GM12864 (cell line): ENCODE results near the gene RABL3.
"Not testable (repeated sequence)": the region's sequence is repeated elsewhere in the genome, so short reads cannot be mapped to it uniquely, and the experiment has no call there.

Experiments used
- DNase-seq: peaks from one replicate; pipeline ENCODE4 v3.0.0-alpha.2; 2011; ENCODE audit warnings: low read depth
- H3K4me3 ChIP-seq: 2 replicates; pipeline ENCODE4 v1.5.1; 2011; ENCODE audit warnings: mild to moderate bottlenecking, low read depth, low read length, control low read depth
- TF ChIP-seq, protein P1 (sequence below): IDR thresholded peaks from 2 replicates; pipeline ENCODE4 v1.5.1; 2011; ENCODE audit warnings: low read depth, mild to moderate bottlenecking, moderate library complexity, low read length, control low read depth, inconsistent platforms; ENCODE audit errors: missing control alignments

RABL3 gene

DNA sequence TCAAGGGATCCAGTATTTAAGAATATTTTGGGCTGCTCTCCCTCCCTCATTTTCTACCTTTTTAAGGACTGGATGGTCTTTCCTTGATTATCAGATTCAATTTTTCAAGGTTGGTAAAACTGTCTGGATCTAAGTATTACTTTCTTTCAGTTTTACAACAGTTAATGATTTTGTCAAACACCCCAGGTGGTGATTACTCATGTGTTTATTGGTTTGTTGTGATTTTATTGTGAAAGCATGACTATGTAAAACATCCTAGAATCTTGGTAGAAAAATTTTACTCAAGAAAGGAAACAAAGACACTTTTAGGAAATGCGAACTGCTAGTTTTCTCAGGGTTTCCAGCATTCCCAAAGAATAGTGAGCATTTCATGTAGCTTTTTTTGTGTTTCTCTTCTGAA lies 7.5 kb upstream of the RABL3 start:
- no peak overlapping the region for H3K4me3 ChIP-seq
- no peak for DNase-seq
- TF ChIP-seq, protein P1, sequence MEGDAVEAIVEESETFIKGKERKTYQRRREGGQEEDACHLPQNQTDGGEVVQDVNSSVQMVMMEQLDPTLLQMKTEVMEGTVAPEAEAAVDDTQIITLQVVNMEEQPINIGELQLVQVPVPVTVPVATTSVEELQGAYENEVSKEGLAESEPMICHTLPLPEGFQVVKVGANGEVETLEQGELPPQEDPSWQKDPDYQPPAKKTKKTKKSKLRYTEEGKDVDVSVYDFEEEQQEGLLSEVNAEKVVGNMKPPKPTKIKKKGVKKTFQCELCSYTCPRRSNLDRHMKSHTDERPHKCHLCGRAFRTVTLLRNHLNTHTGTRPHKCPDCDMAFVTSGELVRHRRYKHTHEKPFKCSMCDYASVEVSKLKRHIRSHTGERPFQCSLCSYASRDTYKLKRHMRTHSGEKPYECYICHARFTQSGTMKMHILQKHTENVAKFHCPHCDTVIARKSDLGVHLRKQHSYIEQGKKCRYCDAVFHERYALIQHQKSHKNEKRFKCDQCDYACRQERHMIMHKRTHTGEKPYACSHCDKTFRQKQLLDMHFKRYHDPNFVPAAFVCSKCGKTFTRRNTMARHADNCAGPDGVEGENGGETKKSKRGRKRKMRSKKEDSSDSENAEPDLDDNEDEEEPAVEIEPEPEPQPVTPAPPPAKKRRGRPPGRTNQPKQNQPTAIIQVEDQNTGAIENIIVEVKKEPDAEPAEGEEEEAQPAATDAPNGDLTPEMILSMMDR: no peak

DNA sequence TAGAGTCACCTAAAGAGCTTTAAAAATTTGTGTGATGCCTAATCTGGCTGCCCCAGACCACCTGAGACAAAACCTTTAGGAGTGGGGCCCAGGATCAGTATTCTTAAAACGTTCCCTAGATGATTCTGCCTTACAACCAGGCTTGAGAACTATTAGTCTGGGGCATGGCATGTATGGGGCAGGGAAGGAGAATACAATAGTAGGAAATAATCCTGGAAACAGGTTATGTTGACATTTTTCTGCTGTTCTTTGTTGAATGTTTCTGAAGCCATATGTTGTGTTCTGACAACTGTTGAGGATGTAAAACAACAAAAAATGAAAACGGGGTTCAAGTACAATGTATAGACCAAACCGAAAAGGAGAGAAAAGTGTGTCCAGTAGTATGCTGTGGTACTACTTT lies 3.1 kb upstream of the RABL3 start:
- DNase-seq: no peak
- H3K4me3 ChIP-seq: no peak overlapping the region
- TF ChIP-seq, protein P1: no peak

DNA sequence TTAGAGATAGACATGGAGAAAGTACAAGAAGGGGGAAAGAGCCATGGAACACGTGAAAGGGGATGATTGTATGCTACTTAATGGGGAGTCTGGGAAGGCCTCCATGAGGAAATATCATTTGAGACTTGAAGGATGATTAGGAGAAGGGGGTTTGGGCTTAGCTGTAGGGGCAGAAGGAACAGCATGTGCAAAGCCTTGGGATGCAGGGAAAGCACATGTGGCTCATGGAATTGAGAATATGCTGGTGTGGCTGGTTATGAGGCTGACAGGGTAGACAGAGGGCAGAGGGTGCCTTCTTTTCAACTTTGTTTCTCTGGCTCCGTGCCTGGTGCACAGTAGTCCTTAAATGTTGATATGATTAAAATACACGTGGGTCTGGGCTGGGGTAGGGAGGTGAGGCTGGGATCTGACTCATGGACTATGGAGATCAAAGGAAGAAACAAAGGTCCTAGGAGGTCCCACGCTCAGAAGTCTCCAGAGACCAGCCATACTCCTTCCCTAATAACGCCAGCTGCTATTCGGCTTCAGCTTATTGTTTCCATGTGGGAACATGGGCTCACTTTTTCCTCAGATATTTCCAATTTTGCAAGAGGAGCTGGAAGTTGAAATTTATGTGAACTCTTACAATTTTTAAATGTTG lies 1.4 kb upstream of the RABL3 start:
- H3K4me3 ChIP-seq: peak overlapping the region; percentile 97
- TF ChIP-seq, protein P1: no peak
- no peak for DNase-seq

DNA sequence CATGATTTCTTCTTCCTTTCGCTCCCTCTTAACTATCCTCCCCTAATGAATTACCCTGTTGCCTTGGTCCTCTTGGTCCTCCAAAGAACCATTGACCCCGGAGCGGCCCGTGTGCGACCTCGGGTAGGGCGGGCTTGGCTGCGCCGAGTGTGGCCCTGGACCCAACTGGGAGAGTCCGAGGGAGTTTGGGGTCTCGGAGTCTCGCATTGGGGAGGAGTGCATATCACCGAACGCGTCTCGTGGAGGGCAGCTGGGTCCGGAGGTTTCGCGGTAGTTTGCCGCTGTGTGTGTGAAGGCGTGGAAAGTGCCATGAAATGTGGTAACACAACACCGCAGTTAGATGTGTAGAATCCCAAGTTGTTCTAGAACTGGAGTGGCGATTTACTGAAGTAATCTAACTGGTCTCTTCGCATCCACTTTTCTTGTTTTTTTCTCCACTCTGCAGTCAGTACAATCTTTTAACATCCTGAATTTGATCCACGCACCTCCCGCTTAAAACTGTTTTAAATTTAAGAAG lies 591 bp upstream of the RABL3 start:
- no peak for DNase-seq
- peak overlapping the region; percentile 97 for H3K4me3 ChIP-seq
- TF ChIP-seq, protein P1: no peak

DNA sequence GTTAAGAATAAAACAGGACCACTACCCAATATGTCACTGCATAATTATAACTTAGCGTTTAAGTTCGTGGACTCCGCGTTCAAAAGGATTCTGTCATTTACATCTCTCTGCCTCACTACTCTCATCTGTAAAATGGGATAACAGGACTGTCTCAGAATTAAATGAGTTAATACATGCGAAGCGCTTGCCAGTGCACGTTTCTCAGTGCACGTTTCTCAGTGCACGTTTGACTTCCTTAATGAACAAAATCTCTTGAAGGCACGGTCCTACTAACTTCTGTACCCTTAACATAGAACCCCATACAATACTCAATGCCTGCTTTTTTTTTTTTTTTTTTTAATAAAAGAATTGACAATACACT lies 499 bp downstream of the RABL3 start:
- peak; percentile 29 for DNase-seq
- peak overlapping the region; percentile 97 for H3K4me3 ChIP-seq
- TF ChIP-seq, protein P1: no peak

DNA sequence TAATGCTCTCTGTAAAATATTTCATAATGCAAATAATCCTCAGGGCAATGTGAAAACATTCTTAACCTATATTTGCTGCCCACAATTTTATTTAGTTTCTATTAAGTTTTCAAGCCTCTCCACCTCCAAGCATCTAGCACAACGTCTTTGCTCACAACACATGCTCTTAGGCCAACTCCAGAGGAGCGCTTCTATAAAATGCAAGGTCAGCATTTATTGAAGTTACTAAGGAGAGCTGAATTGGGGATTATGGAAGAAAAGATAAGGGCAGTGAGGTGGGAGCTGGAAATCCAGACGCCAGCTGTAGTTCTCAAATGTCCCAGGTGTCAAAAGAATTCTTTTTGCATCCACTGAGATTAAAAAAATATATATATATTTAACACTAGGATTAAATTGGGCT lies 996 bp downstream of the RABL3 start:
- DNase-seq: no peak
- H3K4me3 ChIP-seq: peak overlapping the region; percentile 97

DNA sequence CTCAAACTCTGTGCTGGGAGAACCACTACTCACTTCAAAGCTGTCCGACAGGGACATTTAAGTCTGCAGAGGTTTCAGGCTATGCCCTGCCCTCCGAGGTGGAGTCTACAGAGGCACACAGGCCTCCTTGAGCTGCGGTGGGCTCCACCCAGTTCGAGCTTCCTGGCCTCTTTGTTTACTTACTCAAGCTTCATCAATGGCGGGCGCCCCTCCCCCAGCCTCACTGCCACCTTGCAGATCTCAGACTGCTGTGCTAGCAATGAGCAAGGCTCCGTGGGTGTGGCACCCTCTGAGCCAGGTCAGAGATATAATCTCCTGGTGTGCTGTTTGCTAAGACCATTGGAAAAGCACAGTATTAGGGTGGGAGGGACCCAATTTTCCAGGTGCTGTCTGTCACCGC lies 4.3 kb downstream of the RABL3 start:
- not testable (repeated sequence) for H3K4me3 ChIP-seq, DNase-seq

More for the DNA sequence above, 996 bp downstream of the RABL3 start:
- TF ChIP-seq, protein P1: no peak
